Activated T-helper 17 cell treated with anti-CD3 and anti-CD28 coated beads, Interleukin-2, amount 50 U/mL, for 72 hours (primary cell): Measurements from ENCODE around the gene SLC26A11. TPM values are rescaled to one million over a fixed set of nuclear protein-coding genes. Genes with fewer than 3 reads are reported as not detected.
A peak's percentile ranks its signal among the peaks of the same experiment; 100 is the strongest.
"Not testable (repeated sequence)": the region's sequence is repeated elsewhere in the genome, so short reads cannot be mapped to it uniquely, and the experiment has no call there.

Experiments
- ATAC-seq: fragments of 150-1000 bp; cut with Tn5 transposase; replicated peaks from 2 replicates; pipeline ENCODE4 v1.10.0; 2021; ENCODE audit warnings: mild to moderate bottlenecking, moderate library complexity
- H3K27ac Mint-ChIP-seq: one replicate; pipeline ENCODE4 v1.8.0; 2022; ENCODE audit warnings: mixed read lengths
- H3K27me3 Mint-ChIP-seq: one replicate; pipeline ENCODE4 v1.8.0; 2022; ENCODE audit warnings: mixed read lengths
- H3K36me3 Mint-ChIP-seq: one replicate; pipeline ENCODE4 v1.8.0; 2022; ENCODE audit warnings: low read depth, mild to moderate bottlenecking, mixed read lengths
- H3K4me1 Mint-ChIP-seq: one replicate; pipeline ENCODE4 v1.8.0; 2022; ENCODE audit warnings: mixed read lengths
- H3K4me3 Mint-ChIP-seq: one replicate; pipeline ENCODE4 v1.8.0; 2022; ENCODE audit warnings: mild to moderate bottlenecking, mixed read lengths
- H3K9me3 Mint-ChIP-seq: one replicate; pipeline ENCODE4 v1.8.0; 2022; ENCODE audit warnings: mixed read lengths
- total RNA-seq, 2 donors: library from RNA; stranded (reverse); gene quantifications; one replicate each; pipeline ENCODE4 v1.2.3, GENCODE V29; 2022

SLC26A11 gene
- total RNA-seq, 2 donors from 2014 or later, result 23.5 to 37.3 TPM

- Mint-ChIP-seq H3K27me3 (no peaks in the 10 kb centered on the region), H3K9me3 (no peaks in the 10 kb centered on the region), H3K27ac (peak overlapping the region; percentile 49), H3K36me3 (peaks cover 95% of the 10 kb centered on the region), H3K4me3 (no peak overlapping the region), H3K4me1 (peaks cover 6% of the 10 kb centered on the region)
- ATAC-seq, result no peak
Measured at GRCh38 chr17:80292521-80292971, 72.3 kb downstream of the SLC26A11 start.

GRCh38 chr17:80294210-80294609, 74.0 kb downstream of the SLC26A11 start:
- Mint-ChIP-seq H3K27me3 (no peaks in the 10 kb centered on the region), H3K27ac (peak overlapping the region; percentile 81)
- peak; percentile 37 for ATAC-seq

GRCh38 chr17:80294653-80295052, 74.4 kb downstream of the SLC26A11 start:
- Mint-ChIP-seq H3K36me3 (peaks cover 100% of the 10 kb centered on the region), H3K27me3 (no peaks in the 10 kb centered on the region), H3K4me1 (peaks cover 9% of the 10 kb centered on the region), H3K9me3 (no peaks in the 10 kb centered on the region), H3K27ac (peak overlapping the region; percentile 81), H3K4me3 (no peak overlapping the region)
- ATAC-seq, result no peak

More at GRCh38 chr17:80294210-80294609, 74.0 kb downstream of the SLC26A11 start:
- H3K36me3 Mint-ChIP-seq, result peaks cover 100% of the 10 kb centered on the region
- H3K4me1 Mint-ChIP-seq, result peaks cover 6% of the 10 kb centered on the region
- no peaks in the 10 kb centered on the region for H3K9me3 Mint-ChIP-seq
- no peak overlapping the region for H3K4me3 Mint-ChIP-seq

- no peaks in the 10 kb centered on the region for H3K27me3 Mint-ChIP-seq
- no peak overlapping the region for H3K4me3 Mint-ChIP-seq
- H3K36me3 Mint-ChIP-seq, result peaks cover 100% of the 10 kb centered on the region
- H3K9me3 Mint-ChIP-seq, result no peaks in the 10 kb centered on the region
- ATAC-seq, result no peak
- H3K4me1 Mint-ChIP-seq, result peaks cover 11% of the 10 kb centered on the region
- peak overlapping the region; percentile 81 for H3K27ac Mint-ChIP-seq
Measured at GRCh38 chr17:80295146-80295545, 74.9 kb downstream of the SLC26A11 start.

- Mint-ChIP-seq H3K4me3 (no peak overlapping the region), H3K36me3 (peaks cover 100% of the 10 kb centered on the region), H3K9me3 (no peaks in the 10 kb centered on the region), H3K27ac (peak overlapping the region; percentile 81), H3K27me3 (no peaks in the 10 kb centered on the region), H3K4me1 (peaks cover 11% of the 10 kb centered on the region)
- ATAC-seq, result peak; percentile 37
Measured at GRCh38 chr17:80295559-80295958, 75.3 kb downstream of the SLC26A11 start.

- Mint-ChIP-seq H3K4me3 (no peak overlapping the region), H3K9me3 (no peaks in the 10 kb centered on the region), H3K27ac (peak overlapping the region; percentile 63), H3K36me3 (peaks cover 100% of the 10 kb centered on the region), H3K4me1 (peaks cover 11% of the 10 kb centered on the region), H3K27me3 (no peaks in the 10 kb centered on the region)
- no peak for ATAC-seq
Measured at GRCh38 chr17:80296221-80296620, 76.0 kb downstream of the SLC26A11 start.

- no peak for ATAC-seq
- Mint-ChIP-seq H3K36me3 (peaks cover 100% of the 10 kb centered on the region), H3K9me3 (peaks cover 3% of the 10 kb centered on the region), H3K4me1 (peaks cover 11% of the 10 kb centered on the region), H3K27me3 (no peaks in the 10 kb centered on the region), H3K27ac (peak overlapping the region; percentile 36), H3K4me3 (no peak overlapping the region)
Measured at GRCh38 chr17:80297996-80298560, 77.9 kb downstream of the SLC26A11 start.

GRCh38 chr17:80299350-80300100, 79.3 kb downstream of the SLC26A11 start:
- H3K27ac Mint-ChIP-seq, result peak overlapping the region; percentile 78
- not testable (repeated sequence) for H3K4me1 Mint-ChIP-seq, H3K9me3 Mint-ChIP-seq, H3K27me3 Mint-ChIP-seq, ATAC-seq, H3K4me3 Mint-ChIP-seq
- H3K36me3 Mint-ChIP-seq, result peaks cover 100% of the 10 kb centered on the region

GRCh38 chr17:80300756-80301155, 80.5 kb downstream of the SLC26A11 start:
- peaks cover 100% of the 10 kb centered on the region for H3K36me3 Mint-ChIP-seq
- not testable (repeated sequence) for H3K27me3 Mint-ChIP-seq, H3K4me3 Mint-ChIP-seq, H3K9me3 Mint-ChIP-seq, ATAC-seq, H3K4me1 Mint-ChIP-seq, H3K27ac Mint-ChIP-seq

Other genes with a start within 250 kb of the SLC26A11 start
- 1 to 10 TPM; 1.6 to 1.8 TPM for gene TBC1D16, start 184.6 kb upstream of the SLC26A11 start, total RNA-seq
- gene CCDC40, start 183.8 kb upstream of the SLC26A11 start, total RNA-seq, result under 1 TPM in 1 of 2 donors, not detected in 1; 0.69 TPM
- 10 to 100 TPM; 15.0 to 33.0 TPM for gene GAA, start 118.8 kb upstream of the SLC26A11 start, total RNA-seq
- gene EIF4A3, start 73.3 kb upstream of the SLC26A11 start, total RNA-seq, result 100 to 1,000 TPM; 141 to 182 TPM
- gene CARD14, start 50.4 kb upstream of the SLC26A11 start, total RNA-seq, result not detected
- 10 to 100 TPM; 45.7 to 63.6 TPM for gene SGSH, start 94 bp upstream of the SLC26A11 start, total RNA-seq
- gene RNF213, start 40.4 kb downstream of the SLC26A11 start, total RNA-seq, result 1,000 to 10,000 TPM; 1,022 to 1,405 TPM
- gene ENDOV, start 194.7 kb downstream of the SLC26A11 start, total RNA-seq, result 10 to 100 TPM in 1 of 2 donors, 1 to 10 TPM in 1; 9.7 to 20.1 TPM